Mesendoderm (in vitro differentiated cells): Measurements from ENCODE around the gene GABBR2.

ENCODE experiments used
- DNase-seq: peaks from one replicate; pipeline ENCODE4 v3.0.0; 2013
- H2AK5ac ChIP-seq: 2 replicates; pipeline ENCODE4 v1.6.1; 2013; ENCODE audit warnings: low read length, inconsistent platforms
- H2BK120ac ChIP-seq: 2 replicates; pipeline ENCODE4 v1.6.1; 2013; ENCODE audit warnings: low read depth, mild to moderate bottlenecking, low read length, moderate library complexity, mixed read lengths
- H2BK15ac ChIP-seq: replicated peaks from 2 replicates; pipeline ENCODE4 v1.6.1; 2013; ENCODE audit warnings: low read depth, mild to moderate bottlenecking, moderate library complexity
- H2BK5ac ChIP-seq: 2 replicates; pipeline ENCODE4 v1.6.1; 2013; ENCODE audit warnings: low read length, inconsistent platforms
- H3K18ac ChIP-seq: 2 replicates; pipeline ENCODE4 v1.6.1; 2013; ENCODE audit warnings: mild to moderate bottlenecking, low read length, mixed read lengths
- H3K23ac ChIP-seq: one replicate; pipeline ENCODE4 v1.6.1; 2013; ENCODE audit warnings: low read length
- H3K27ac ChIP-seq: 2 replicates; pipeline ENCODE4 v1.5.1; 2013; ENCODE audit warnings: low read depth, mild to moderate bottlenecking, inconsistent platforms, low read length, moderate library complexity
- H3K27me3 ChIP-seq: 2 replicates; pipeline ENCODE4 v1.6.1; 2013; ENCODE audit warnings: low read length, control low read depth, mild to moderate bottlenecking, inconsistent platforms; ENCODE audit not compliant: insufficient read depth, poor library complexity
- H3K36me3 ChIP-seq: 2 replicates; pipeline ENCODE4 v1.6.1; 2013; ENCODE audit warnings: low read length, inconsistent platforms; ENCODE audit not compliant: control insufficient read depth, insufficient read depth
- H3K4ac ChIP-seq: one replicate; pipeline ENCODE4 v1.6.1; 2013; ENCODE audit warnings: low read depth, mild to moderate bottlenecking, low read length, moderate library complexity
- H3K4me1 ChIP-seq: 2 replicates; pipeline ENCODE4 v1.6.1; 2013; ENCODE audit warnings: low read depth, low read length, inconsistent platforms; ENCODE audit not compliant: control insufficient read depth
- H3K4me2 ChIP-seq: 2 replicates; pipeline ENCODE4 v1.6.1; 2013; ENCODE audit warnings: low read length
- H3K4me3 ChIP-seq: 2 replicates; pipeline ENCODE4 v1.5.1; 2013; ENCODE audit warnings: mild to moderate bottlenecking, low read length
- H3K56ac ChIP-seq: one replicate; pipeline ENCODE4 v1.6.1; 2013; ENCODE audit warnings: low read length
- H3K79me1 ChIP-seq: 2 replicates; pipeline ENCODE4 v1.6.1; 2013; ENCODE audit warnings: low read length, inconsistent platforms
- H3K79me2 ChIP-seq: 2 replicates; pipeline ENCODE4 v1.6.1; 2013; ENCODE audit warnings: mild to moderate bottlenecking, low read length; ENCODE audit not compliant: control insufficient read depth, insufficient read depth
- H3K9ac ChIP-seq: 2 replicates; pipeline ENCODE4 v1.6.1; 2013; ENCODE audit warnings: low read length, inconsistent platforms
- H4K5ac ChIP-seq: one replicate; pipeline ENCODE4 v1.6.1; 2013; ENCODE audit warnings: low read length
- H4K8ac ChIP-seq: one replicate; pipeline ENCODE4 v1.6.1; 2013; ENCODE audit warnings: low read depth, mild to moderate bottlenecking, control low read depth, low read length, moderate library complexity
- WGBS: extraction: QIAGEN DNeasy Blood & Tissue Kit; methylation state at CpG from one replicate; pipeline ENCODE4 v1.1.7; 2013; ENCODE audit warnings: low lambda C conversion rate, missing lambda C conversion rate; ENCODE audit not compliant: insufficient coverage; ENCODE audit errors: extremely low coverage; 5-methylcytosine and 5-hydroxymethylcytosine counted together

GABBR2 gene

DNA sequence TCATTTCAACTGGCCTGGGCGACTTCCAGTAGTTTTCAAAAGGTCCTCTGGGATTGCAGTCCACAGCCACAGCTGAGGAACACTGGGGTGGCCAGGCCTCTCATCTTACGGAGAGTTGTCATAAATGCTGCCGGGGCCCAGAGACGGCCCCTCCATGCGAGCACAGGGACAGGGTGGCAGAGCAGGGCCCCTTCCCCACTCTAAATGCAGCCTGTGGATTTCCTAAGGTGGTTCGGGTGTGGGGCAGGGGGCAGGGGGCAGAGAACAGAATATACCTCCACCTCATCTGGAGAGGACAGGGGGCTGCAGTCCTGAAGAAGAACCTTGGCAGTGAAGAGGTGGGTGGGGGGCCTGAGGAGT is 339.7 kb downstream of the GABBR2 start:
- WGBS = no CpG with 5 or more reads among the region's 6 CpGs
- no peak overlapping the region for H3K4ac ChIP-seq
- no peak overlapping the region for H3K18ac ChIP-seq
- H2BK5ac ChIP-seq = no peak overlapping the region
- DNase-seq = no peak
- H3K9ac ChIP-seq = no peak overlapping the region
- no peak overlapping the region for H3K23ac ChIP-seq
- no peak overlapping the region for H2BK15ac ChIP-seq
- peaks cover 3% of the 10 kb centered on the region for H3K4me1 ChIP-seq
- peak overlapping the region; percentile 42 for H4K8ac ChIP-seq
- H3K56ac ChIP-seq = no peak overlapping the region
- H3K79me2 ChIP-seq = no peaks in the 10 kb centered on the region
- no peak overlapping the region for H2BK120ac ChIP-seq
- no peaks in the 10 kb centered on the region for H3K36me3 ChIP-seq
- H2AK5ac ChIP-seq = no peak overlapping the region
- H3K27ac ChIP-seq = no peak overlapping the region
- H3K4me2 ChIP-seq = no peak overlapping the region
- no peaks in the 10 kb centered on the region for H3K27me3 ChIP-seq
- no peak overlapping the region for H3K4me3 ChIP-seq
- H4K5ac ChIP-seq = no peak overlapping the region
- H3K79me1 ChIP-seq = no peaks in the 10 kb centered on the region

DNA sequence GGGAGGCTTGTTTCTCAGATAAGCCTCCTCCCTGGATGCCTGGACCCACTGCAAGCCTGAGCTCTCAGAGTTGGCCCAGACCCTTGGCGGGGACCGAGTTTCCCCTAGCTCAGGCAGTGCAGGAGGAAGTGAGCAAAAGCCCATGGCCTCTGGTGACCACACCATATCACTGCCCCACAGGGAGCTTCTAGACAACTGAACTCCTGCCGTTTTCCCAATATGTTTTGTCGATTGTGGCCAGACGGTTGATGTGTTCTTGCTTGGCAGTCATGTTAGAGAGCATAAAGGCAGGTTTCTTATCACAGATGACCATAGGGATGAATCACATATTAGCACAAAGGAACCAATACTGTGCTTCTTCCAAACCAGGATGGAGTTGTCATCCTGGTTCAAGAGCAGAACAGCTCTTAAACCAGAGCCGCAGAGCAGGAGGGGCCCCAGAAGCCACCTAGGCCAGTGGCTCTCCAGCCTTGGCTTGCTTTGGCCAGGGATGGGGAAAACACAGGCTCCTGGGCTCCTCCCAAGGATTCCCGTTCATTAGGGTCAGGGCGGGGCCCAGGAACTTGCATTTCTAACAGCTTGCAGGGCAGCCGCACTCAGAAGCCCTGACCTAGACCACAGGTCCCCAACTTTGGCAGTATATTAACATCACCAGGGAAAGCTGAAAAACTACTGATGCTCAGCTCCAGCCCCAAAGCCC is 340.2 kb downstream of the GABBR2 start:
- Histone ChIP-seq H4K8ac (peak overlapping the region; percentile 42), H3K27ac (no peak overlapping the region), H2BK120ac (no peak overlapping the region), H3K4ac (peak overlapping the region; percentile 38), H3K36me3 (no peaks in the 10 kb centered on the region), H3K79me1 (no peaks in the 10 kb centered on the region), H3K79me2 (no peaks in the 10 kb centered on the region), H3K4me1 (peaks cover 3% of the 10 kb centered on the region), H2BK5ac (no peak overlapping the region), H3K4me3 (no peak overlapping the region), H3K18ac (no peak overlapping the region), H2BK15ac (no peak overlapping the region), H3K27me3 (no peaks in the 10 kb centered on the region), H4K5ac (no peak overlapping the region), H3K9ac (no peak overlapping the region), H3K4me2 (no peak overlapping the region), H3K23ac (no peak overlapping the region), H2AK5ac (peak overlapping the region; percentile 28), H3K56ac (no peak overlapping the region)
- no CpG with 5 or more reads among the region's 9 CpGs for WGBS
- peak; percentile 57 for DNase-seq

DNA sequence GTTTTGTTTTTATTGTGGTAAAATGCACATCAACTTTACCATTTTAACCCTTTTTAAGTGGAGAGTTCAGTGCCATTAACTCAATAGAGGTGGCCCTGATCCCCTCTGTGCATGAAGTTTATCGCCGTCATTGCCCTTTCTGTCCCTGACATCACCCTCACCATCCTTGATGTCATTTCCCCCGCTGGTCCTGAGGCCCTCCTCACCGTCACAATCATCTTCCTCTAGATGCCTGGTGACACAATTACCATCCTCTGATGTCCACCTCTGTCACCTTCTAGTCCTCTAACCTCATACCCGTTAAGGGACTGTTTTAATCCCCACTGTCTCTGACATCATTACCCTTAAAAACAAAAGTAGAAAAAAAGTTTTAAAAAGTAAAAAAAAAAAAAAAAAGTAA is 340.8 kb downstream of the GABBR2 start:
- Histone ChIP-seq H4K8ac (no peak overlapping the region), H3K4ac (no peak overlapping the region), H3K4me2 (no peak overlapping the region), H2AK5ac (no peak overlapping the region), H3K27me3 (no peaks in the 10 kb centered on the region), H2BK120ac (no peak overlapping the region), H2BK15ac (no peak overlapping the region), H3K9ac (no peak overlapping the region), H3K27ac (no peak overlapping the region), H3K23ac (no peak overlapping the region), H3K4me3 (no peak overlapping the region), H3K36me3 (no peaks in the 10 kb centered on the region), H3K18ac (no peak overlapping the region), H3K4me1 (peaks cover 3% of the 10 kb centered on the region), H2BK5ac (no peak overlapping the region), H3K56ac (no peak overlapping the region), H4K5ac (no peak overlapping the region), H3K79me2 (no peaks in the 10 kb centered on the region), H3K79me1 (no peaks in the 10 kb centered on the region)
- WGBS = no CpG with 5 or more reads among the region's 5 CpGs
- DNase-seq = no peak

DNA sequence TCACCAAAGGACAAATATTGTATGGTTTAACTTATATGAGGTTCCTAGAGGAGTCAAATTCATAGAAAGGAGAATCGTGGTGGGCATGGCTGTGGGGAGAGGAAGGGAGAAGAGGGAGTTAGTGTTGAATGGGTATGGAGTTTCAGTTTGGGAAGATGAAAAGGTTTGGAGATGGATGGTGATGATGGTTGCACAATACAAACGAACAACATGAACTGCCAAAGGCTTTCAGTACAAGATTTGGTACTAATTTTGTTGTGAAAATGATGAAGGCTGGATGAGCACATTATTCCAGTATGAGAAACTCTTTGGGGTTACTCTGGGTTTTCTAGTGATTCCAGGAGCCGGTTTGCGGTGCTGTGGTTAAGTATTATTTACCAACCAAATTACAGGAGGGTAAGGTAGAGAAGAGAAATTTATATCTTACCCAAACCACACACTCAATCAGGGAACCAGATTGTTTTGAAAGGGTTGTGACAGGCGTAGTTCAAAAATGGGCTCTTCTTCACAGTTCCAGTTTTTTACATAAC is 341.3 kb downstream of the GABBR2 start:
- H2AK5ac ChIP-seq = no peak overlapping the region
- H4K8ac ChIP-seq = no peak overlapping the region
- H3K4me2 ChIP-seq = no peak overlapping the region
- H3K18ac ChIP-seq = no peak overlapping the region
- H3K23ac ChIP-seq = no peak overlapping the region
- no peak overlapping the region for H2BK5ac ChIP-seq
- no peak overlapping the region for H3K9ac ChIP-seq
- no peaks in the 10 kb centered on the region for H3K79me2 ChIP-seq
- H2BK15ac ChIP-seq = no peak overlapping the region
- WGBS = no CpG with 5 or more reads among the region's 5 CpGs
- no peak overlapping the region for H3K27ac ChIP-seq
- H3K4ac ChIP-seq = no peak overlapping the region
- no peak overlapping the region for H3K56ac ChIP-seq
- no peak overlapping the region for H2BK120ac ChIP-seq
- no peaks in the 10 kb centered on the region for H3K27me3 ChIP-seq
- no peaks in the 10 kb centered on the region for H3K79me1 ChIP-seq
- no peak for DNase-seq
- no peak overlapping the region for H4K5ac ChIP-seq
- no peaks in the 10 kb centered on the region for H3K36me3 ChIP-seq
- H3K4me3 ChIP-seq = no peak overlapping the region
- H3K4me1 ChIP-seq = peaks cover 7% of the 10 kb centered on the region

DNA sequence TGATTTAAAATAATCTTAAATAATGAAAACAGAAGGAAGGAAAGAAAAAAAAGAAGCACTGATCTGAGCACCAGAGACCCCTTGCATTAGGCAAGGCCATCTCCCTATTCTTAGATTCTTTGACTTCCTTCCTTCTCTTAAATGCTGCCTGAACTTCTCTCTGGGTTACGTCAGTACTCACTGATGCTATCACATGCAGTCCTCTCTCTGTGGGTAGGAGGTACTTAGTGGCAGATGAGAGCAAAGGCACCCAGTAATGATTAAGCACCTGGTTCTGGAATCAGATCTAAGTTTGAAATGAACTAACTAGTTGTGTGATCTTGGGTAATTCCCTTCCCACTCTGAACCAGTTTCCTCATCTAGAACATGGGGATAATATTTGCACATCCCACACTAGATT is 343.0 kb downstream of the GABBR2 start:
- Histone ChIP-seq H3K4ac (no peak overlapping the region), H3K79me2 (no peaks in the 10 kb centered on the region), H3K56ac (no peak overlapping the region), H3K36me3 (no peaks in the 10 kb centered on the region), H2BK5ac (no peak overlapping the region), H3K4me2 (no peak overlapping the region), H3K23ac (no peak overlapping the region), H2AK5ac (no peak overlapping the region), H3K79me1 (no peaks in the 10 kb centered on the region), H2BK15ac (no peak overlapping the region), H3K4me1 (peaks cover 7% of the 10 kb centered on the region), H3K27ac (no peak overlapping the region), H2BK120ac (no peak overlapping the region), H3K4me3 (peak overlapping the region; percentile 25), H4K5ac (no peak overlapping the region), H3K9ac (no peak overlapping the region), H3K27me3 (no peaks in the 10 kb centered on the region), H4K8ac (no peak overlapping the region), H3K18ac (no peak overlapping the region)
- no peak for DNase-seq
- WGBS = no CpG with 5 or more reads among the region's 1 CpG

DNA sequence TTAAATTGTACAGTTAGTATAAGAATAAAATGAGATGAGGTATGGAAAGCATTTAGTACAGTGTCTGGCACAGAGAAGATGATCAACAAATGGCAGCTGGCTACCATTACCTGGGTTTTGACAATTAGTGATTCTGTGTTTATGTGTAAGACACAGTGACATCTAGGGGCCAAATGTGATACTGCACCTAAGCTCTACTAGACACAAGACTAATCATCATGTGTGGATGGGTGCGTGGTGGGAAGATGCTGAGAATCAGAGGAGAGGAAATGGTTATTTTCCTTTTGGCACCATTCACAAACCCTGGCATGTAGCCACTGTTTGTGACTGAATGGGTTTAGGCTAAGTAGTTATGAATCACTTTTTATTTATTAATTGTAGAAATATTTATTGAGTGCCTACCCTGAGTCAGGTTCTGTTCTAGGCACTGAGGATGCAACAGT is 343.5 kb downstream of the GABBR2 start:
- no CpG with 5 or more reads among the region's 1 CpG for WGBS
- peaks cover 7% of the 10 kb centered on the region for H3K4me1 ChIP-seq
- peak; percentile 66 for DNase-seq

More for the DNA sequence above, 343.5 kb downstream of the GABBR2 start:
- no peak overlapping the region for H3K18ac ChIP-seq
- no peak overlapping the region for H3K4me3 ChIP-seq
- H3K79me2 ChIP-seq = no peaks in the 10 kb centered on the region
- H2BK5ac ChIP-seq = no peak overlapping the region
- H4K8ac ChIP-seq = no peak overlapping the region
- no peak overlapping the region for H3K9ac ChIP-seq
- H3K23ac ChIP-seq = no peak overlapping the region
- no peak overlapping the region for H3K4me2 ChIP-seq
- no peaks in the 10 kb centered on the region for H3K36me3 ChIP-seq
- no peaks in the 10 kb centered on the region for H3K79me1 ChIP-seq
- H2AK5ac ChIP-seq = no peak overlapping the region
- H3K4ac ChIP-seq = no peak overlapping the region
- H2BK120ac ChIP-seq = no peak overlapping the region
- H3K27ac ChIP-seq = no peak overlapping the region
- no peak overlapping the region for H3K56ac ChIP-seq
- H4K5ac ChIP-seq = no peak overlapping the region
- H2BK15ac ChIP-seq = no peak overlapping the region
- no peaks in the 10 kb centered on the region for H3K27me3 ChIP-seq
